ENCODE measurements around the gene DUS2.
A peak's percentile ranks its signal among the peaks of the same experiment; 100 is the strongest.
"Not testable (repeated sequence)": the region's sequence is repeated elsewhere in the genome, so short reads cannot be mapped to it uniquely, and the experiment has no call there.

DUS2 gene

DNA sequence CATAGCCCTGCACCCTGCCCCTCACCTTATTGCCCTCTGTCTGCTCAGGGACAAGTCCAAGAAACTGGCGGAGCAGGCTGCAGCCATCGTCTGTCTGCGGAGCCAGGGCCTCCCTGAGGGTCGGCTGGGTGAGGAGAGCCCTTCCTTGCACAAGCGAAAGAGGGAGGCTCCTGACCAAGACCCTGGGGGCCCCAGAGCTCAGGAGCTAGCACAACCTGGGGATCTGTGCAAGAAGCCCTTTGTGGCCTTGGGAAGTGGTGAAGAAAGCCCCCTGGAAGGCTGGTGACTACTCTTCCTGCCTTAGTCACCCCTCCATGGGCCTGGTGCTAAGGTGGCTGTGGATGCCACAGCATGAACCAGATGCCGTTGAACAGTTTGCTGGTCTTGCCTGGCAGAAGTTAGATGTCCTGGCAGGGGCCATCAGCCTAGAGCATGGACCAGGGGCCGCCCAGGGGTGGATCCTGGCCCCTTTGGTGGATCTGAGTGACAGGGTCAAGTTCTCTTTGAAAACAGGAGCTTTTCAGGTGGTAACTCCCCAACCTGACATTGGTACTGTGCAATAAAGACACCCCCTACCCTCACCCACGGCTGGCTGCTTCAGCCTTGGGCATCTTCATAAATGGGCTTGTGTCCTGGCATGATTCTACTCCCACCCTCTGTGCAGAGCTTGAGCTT, 55.8 kb downstream of the DUS2 start:
- no peak for DNase-seq

DNA sequence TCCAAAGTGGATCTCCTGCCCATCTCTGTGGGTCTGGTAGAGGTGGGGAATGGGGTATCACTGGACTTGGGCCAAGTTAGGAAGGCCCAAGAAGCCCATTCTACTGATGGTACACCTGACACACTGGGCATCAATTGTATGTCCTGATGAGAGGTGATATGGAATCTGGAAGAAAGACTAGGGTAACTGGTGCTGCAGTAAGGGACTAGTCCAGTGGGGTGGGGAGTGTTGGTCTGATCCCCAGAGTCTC, 56.2 kb downstream of the DUS2 start:
- no peak for DNase-seq

DNA sequence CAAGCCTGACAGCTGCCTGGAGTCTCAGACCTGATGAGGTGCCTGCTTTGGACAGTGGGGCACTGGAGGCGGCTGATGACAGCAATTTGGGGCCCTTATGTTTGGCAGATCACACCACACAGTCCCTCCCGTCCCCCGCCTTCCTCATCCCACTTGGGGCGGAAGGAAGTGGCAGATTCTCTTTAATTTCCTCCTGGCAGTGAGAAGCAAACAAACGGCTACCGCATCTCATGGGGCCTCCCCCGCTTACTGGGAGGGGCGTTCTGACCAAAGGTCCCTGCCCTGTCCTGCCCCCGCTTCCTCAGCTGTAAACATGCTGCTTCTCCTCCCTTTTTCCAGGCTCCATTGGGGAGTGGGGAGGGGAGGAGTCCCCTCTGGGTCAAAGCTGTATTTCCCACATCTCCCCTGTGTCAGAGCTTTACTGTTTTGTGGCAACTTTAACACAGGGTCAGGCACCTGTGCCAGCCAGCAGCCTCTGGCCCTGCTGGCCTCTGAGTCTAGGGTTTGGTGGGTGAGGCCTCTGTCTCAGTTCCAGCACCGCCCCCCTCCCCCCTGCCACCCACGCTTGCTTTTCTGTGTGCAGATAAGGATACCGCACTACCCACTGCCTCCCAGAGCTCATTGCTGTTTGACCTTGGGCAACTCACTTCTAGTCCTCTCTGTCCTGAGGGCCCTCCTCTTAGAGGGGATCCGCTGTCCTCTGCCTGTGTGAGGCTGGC, 56.7 kb downstream of the DUS2 start:
- DNase-seq, result peak; percentile 83

DNA sequence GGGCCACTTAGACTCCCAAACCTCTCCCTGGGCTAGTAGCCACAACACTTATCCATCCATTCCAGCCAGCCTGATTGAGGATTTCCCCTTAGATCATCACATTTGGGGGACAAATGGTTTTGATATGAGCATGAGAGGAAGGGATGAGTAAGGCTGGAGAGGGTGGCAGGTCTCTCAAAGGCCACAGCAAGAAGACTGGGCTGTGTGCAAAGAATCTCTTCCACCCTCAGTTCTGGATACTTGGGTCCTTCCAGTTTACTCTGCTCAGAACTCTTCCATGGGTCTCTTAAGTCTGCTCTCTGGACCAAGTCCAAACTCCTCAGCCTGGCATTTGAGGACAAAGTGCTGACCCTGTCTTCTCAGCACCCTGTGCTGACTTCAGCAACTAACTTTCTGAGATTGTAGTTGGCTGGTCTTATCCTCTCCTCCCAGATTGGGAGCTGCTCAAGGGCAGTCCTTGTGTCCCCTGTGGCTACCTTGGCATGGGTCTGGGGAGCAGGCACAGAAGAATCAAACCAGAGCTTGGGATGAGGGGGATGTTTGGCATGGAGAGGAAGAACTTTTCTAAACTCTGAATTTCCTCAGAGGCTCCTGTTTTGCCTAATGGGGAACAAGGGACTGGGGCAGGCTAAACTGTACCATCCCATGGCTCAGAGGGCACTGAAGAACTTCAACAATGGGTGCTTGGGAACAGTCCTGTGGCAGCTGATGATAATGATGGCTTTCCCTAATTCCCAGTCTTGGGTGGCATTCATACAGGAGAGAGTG, 59.0 kb downstream of the DUS2 start:
- DNase-seq, result peak; percentile 35

DNA sequence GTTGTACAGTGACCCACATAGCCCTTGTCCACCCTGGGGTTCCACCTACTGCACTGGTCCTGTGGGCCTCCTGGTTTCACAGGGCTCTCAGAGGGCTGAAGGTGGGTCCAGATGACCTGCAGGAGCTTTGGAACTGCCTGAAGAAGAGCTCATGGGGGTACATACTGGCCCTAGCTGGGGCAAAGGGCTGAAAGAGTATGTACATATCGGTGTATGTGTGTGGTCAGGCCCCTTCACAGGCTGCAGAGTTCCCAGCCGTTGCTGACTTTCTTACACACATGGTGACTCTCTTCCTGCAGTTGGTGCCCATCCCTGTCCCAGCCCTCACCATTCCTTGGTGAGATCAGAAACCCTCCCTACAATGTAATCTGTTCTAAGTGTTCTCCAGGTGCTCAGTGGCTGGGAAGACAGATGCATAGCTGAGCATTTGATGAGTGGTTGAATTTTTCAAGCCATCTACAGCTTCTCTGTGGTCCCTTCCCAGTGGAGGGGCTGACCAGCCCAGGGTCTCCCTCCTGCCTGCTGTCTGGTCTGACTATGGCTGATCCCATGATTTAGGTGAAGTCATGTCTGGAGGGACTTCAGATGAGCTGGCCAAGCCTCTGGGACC, 59.6 kb downstream of the DUS2 start:
- no peak for DNase-seq

DNA sequence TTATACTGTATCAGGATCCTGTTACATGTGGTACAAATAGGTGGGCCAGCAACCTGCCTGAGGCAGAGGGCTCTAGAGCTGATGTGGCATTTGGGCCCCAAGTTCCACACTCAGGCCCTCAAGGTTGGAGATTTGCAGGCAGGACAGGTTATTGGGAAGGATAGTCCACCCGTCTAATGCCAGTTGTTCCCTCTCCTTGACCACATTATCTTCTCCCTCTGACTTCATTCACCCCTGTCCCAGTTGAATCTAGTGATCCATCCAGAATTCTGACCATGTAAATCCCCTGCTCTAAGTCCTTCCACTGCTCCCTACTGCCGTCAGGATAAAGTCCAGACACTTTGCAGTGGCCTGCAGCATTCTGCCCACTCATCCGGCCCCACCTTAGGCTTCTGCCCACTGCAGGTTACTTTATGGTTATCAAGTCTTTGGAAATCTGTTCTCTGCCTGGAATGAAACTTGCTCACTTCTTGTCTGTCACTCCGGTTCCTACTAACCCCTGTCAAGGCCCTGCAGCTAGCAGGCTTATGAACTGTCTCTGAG, 60.2 kb downstream of the DUS2 start:
- no peak for DNase-seq

DNA sequence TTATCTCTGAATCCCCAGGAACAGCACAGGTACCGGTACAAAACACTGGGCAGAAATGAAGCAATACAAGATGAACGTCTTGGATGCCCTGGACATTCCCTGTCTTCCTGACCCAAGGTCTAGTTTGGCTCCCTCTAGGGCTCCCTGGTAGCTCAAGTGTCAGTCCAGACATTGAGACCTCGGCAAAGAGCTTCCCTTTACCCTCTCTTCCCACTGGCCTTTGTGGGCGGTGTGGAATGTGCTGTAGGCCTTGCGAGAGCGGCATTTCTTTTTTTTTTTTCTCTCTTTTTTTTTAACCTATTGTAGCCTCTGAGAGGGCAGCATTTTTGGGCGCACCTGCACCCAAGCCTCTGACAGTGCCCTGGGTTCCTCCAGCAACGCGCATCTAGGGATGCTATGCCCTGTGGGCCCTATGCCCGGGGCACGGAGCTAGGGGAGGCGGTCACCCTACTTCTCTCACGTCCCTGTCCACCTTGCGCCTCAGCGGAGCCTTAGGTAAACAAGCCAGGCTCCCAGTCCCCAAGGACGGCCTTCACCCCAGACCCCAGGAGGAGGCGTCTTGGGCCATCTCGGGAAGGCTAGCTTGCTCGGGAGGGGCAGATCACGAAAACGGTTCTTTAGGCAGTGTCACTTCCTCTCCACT, 60.9 kb downstream of the DUS2 start:
- DNase-seq, result peak; percentile 53

DNA sequence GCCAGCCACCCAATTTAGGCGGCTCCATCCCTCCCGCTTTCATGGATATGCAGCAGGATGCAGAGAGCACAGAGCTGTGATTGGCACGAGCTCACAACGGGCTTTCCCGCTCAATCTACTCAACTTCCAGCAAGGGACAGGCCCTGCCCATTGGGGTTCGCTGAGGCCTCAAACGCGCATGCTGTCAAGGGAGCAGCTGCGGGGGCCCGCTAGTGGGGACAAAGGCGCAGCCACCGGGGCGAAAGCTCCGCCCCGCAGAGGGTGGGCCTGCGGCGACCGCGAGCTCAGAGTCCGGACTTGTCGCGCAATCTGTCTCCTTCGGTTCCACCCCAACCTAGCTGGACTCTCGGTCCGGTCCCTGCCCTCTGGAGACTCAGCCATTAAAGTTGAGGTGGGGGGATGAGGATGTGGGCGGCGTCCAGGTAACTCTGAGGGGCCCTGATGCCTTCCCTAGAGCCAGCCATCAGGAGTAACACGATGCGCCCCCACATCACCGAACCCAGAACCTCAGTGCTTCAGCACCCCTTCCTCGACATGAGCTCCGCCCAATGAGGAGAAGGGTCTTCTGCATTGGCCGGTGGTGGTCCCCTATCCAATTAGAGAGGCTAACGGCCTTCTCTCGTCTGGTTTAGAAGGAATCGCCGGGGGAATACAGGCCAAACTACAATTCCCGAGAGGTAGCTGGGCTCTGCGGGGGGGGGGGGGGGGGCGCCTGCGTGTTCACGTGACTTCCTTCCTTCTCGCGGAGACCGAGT, 61.6 kb downstream of the DUS2 start:
- DNase-seq, result peak; percentile 72

DNA sequence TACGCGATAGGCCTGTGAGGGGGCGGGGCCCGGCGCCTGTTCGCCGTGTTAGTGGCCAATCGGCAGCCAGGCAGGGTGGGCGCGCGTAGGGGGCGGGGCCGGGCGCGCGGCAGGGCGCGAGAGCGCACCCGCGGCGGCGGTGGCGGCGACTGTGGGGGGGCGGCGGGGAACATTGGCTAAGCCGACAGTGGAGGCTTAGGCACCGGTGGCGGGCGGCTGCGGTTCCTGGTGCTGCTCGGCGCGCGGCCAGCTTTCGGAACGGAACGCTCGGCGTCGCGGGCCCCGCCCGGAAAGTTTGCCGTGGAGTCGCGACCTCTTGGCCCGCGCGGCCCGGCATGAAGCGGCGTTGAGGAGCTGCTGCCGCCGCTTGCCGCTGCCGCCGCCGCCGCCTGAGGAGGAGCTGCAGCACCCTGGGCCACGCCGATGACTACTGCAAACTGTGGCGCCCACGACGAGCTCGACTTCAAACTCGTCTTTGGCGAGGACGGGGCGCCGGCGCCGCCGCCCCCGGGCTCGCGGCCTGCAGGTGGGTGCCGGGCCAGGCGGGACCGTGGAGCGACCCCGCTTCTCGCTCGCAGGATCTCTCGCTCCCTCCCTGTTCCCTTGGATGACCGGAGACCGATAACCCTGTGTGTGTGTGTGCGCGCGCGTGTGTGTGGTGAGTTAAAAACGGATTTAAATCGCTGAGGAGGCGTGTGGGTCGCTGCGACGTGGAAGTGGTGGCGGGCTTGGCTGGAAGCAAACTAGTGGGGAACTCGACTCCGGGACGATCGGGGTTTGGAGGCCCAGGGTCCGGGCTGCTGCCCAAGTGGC, 62.4 kb downstream of the DUS2 start, which contains the start of gene NFATC3:
NFATC3 (plus strand) TSS at position 112 of the 813 bp plus-strand sequence; CDS start at position 424, 312 bp downstream.
- peak; percentile 99 for DNase-seq

DNA sequence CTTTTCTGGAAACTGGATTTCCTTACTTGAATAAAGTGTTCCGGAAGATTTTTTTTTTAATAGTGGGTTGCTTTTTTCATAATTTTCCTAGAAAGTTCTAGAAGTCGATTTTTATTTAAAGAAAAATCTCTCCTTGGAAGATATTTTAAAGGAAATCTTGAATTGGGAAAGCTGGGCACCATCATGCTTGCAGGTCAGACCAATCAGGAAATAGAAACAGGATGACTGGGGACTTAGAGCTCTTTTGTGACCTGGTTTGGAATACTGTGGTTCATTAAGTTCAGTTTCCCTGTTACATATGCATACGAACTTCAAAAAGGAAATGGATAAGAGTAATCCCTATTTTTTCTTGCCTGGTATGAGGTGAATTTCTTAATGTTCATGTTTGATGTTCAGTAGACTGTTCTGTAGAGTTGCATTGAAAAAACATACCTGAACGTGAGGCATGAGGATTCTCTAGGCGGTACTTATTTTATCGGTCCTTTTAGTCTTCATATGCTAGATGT, 63.3 kb downstream of the DUS2 start:
- DNase-seq, result peak; percentile 57

DNA sequence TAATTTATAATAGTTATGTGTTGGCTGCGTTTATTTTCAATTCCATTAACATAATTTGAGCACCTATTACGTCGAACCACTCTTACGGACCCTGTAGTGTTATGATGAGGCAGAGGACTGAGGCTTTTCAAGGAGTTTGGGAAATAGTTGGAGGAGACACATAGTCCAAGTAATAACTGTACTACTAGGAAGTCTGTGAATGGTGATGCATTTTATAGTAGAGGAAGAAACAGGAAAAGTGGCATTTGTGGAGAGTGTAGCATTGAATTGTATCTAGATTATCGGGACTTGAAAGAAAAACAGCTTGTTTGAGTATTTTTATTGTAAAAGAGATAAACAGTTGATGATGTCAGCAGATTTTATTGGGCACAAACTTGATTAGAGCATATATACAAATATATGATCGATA, 63.8 kb downstream of the DUS2 start:
- DNase-seq, result no peak

DNA sequence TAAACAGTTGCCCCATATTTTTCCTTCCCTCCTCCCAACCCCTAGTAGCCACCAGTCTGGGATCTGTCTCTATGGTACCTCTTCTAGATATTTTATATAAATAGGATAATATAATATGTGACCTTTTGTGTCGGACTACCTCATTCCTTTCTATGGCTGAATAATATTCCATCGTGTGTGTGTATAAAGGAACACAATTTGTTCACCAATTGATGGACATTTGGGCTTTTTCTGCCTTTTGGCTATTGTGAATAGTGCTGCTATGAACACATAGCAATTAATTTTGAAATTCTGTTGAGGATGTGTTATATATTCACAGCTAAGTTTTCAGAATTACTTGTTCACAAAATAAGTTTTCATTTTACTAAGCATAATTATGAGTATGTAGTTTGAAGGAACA, 64.6 kb downstream of the DUS2 start:
- no peak for DNase-seq

DNA sequence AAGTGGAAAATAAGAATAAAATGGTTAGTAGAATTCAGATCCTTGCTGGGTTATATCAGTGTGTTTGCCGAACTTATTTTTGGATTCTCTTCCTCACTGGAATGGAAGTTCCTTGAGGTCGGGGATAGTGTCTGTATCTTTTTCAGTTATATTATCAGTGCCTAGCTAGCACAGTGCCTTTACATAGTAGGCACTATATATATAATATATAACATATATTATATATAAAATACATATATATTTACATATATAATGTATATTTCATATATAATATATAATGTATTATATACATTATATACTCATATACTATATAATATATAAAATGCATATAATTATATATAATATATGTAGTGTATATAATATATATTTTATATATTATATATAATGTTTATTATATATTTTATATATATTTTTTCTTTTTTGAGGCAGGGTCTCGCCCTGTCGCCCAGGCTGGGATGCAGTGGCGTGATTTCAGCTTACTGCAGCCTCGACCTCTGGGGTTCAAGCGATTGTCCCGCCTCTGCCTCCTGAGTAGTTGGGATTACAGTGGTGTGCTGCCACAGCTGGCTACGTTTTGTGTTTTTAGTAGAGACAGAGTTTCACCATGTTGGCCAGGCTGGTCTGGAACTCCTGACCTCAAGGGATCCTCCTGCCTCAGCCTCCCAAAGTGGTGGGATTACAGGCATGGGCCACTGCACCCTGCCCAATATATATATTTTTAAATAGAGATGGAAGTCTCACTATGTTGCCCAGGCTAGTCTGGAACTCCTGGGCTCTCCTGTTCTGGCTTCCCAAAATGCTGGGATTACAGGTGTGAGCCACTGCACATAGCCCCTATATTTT, 65.3 kb downstream of the DUS2 start:
- DNase-seq, result no peak

DNA sequence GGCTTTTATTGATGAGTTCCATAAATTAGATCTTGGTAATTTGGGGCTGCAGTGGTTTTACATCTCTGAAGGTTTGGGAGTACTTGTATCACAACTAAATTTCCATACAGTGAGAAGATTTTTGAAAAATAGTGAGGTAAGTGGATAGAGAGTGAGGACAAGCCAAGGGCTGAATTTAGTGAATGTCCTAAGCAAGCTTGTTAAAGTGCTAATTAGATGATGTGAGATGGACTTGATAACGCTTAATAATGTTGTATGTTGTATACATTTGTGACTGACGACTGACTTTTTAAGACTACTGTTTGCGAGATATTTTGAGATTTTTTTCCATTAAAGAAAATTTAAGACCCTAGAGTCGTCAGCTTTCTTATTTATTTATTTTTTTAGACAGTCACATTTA, 66.0 kb downstream of the DUS2 start:
- DNase-seq, result no peak

DNA sequence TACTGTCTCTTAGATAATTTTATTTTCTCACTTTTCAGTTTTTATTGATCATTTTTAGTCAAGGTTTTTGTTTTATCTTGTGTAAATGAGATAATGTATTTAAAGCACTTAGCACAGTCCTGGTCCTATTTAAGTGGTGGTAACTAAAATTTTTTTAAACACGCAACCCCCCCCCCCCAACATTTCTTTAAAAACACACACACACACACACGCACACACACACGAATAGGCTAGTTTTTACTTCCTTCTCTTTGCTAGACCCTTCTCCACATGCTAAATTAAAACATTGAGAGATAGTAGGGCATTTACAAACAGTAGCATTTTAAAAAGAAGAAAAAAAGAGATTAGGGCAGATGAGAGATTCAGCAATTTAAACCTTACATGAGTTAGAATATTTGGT, 67.0 kb downstream of the DUS2 start:
- no peak for DNase-seq

DNA sequence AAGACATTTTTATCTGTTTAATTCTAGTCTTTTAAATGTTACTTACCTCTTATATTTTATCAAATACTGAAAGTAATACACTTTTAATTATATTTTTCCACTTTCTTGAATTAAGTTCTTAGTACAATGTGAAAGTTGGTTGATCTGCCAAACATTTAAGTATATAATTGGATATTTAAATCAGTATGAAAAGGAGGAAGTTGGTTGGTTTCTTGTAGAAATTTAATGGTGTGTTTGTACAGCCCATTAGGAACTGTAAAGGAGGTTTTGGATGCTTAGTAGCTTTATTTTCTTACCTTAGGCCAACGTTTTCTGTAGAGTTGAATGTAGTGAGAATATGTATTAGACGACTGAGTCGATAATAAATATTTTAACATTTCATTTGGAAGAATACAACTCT, 67.4 kb downstream of the DUS2 start:
- DNase-seq, result peak; percentile 26

DNA sequence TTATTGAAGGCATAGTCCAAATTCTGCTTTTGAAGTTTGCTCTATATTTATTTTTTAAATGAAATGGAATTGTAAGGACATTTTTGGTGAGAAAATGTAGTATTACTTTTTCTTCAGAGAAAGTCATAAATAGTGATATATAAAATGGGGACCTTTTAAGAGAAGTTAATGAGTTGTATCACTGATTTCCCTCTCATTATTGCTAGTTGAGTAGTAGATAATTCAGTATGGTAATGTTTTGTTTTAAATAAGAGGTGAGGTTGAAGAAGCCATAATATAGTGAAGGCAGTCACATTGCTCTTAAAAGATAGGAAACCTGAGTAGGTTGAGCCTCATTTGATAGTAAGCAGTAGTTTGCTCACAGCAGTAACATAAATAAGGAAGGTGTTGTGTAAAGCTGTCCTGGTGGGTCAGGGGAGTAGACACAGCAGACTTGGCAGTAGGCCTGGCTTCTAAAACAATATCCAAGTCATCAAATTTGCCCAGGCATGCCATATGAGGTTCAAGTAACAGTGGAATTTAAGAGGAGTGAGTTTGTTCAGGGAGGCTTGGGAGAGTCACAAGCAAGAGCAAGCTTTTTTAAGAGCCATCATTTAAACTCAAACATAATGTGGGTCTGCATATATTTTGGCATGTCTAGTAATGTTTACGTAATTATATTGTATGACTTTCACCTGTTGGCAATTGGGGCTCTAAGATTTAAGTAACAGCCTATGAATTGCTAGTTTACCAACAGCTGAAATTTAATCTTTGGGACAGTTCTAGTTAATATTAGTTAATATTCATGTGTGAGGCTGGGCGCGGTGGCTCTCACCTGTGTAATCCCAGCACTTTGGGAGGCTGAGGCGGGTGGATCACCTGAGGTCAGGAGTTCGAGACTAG, 68.5 kb downstream of the DUS2 start:
- peak; percentile 15 for DNase-seq

DNA sequence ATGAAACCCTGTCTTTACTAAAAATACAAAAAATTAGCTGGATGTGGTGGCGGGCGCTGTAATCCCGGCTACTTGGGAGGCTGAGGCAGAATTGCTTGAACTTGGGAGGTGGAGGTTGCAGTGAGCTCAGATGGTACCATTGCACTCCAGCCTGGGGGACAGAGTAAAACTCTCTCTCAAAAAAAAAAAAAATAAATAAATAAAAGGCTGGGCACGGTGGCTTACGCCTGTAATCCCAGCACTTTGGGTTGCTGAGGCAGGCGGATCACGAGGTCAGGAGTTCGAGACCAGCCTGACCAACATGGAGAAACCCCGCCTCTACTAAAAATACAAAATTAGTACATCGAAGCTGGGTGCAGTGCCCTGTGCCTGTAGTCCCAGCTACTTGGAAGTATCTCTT, 69.2 kb downstream of the DUS2 start:
- DNase-seq, result not testable (repeated sequence)
